PC-9 (cell line): Measurements from ENCODE around the gene FOXJ1. TPM values are rescaled to one million over a fixed set of nuclear protein-coding genes. Genes with fewer than 3 reads are reported as not detected.

Source experiments
- Bru-seq: library from RNA; stranded (reverse); fragments of 400-500 nt; gene quantifications from one replicate; lab custom pipeline; 2021; lab: Mats Ljungman, UMichigan
- BruChase-seq, 2 experiments: library from RNA; stranded (reverse); fragments of 400-500 nt; gene quantifications; one replicate each; lab custom pipeline; 2021; lab: Mats Ljungman, UMichigan
- BruUV-seq: library from RNA; stranded (reverse); fragments of 400-500 nt; replicated peaks from 2 replicates; lab custom pipeline; 2021; lab: Mats Ljungman, UMichigan
- CTCF ChIA-PET: fragments of 300-600 bp; sonication (Branson Sonifier 250); formaldehyde crosslinking; loops from one replicate; lab custom pipeline; 2022; ENCODE audit warnings: antibody characterized with exemption; lab: Charles Lee
- POLR2A ChIA-PET: fragments of 300-600 bp; sonication (Branson Sonifier 250); formaldehyde crosslinking; loops from one replicate; lab custom pipeline; 2022; ENCODE audit warnings: antibody characterized with exemption; ENCODE audit not compliant: unreplicated experiment; lab: Charles Lee
- DNase-seq, 2 experiments: peaks; one replicate each; pipeline versions ENCODE4 v3.0.0 to v3.0.0-alpha.2; 2015 to 2022; ENCODE audit warnings: mixed read lengths in 1 of 2
- H2AFZ ChIP-seq: fragments of 200-600 bp; sonication (generic); 2 replicates; pipeline ENCODE4 v1.8.1; 2017; ENCODE audit warnings: antibody characterized with exemption
- H3F3A ChIP-seq: fragments of 200-600 bp; sonication (generic); 2 replicates; pipeline ENCODE4 v1.8.1; 2017; ENCODE audit warnings: antibody characterized with exemption, mild to moderate bottlenecking, low read depth; ENCODE audit not compliant: insufficient read depth
- H3K27ac ChIP-seq: fragments of 200-600 bp; sonication (generic); 2 replicates; pipeline ENCODE4 v1.6.1; 2016; ENCODE audit warnings: mixed run types
- H3K27me3 ChIP-seq: fragments of 200-600 bp; sonication (generic); 2 replicates; pipeline ENCODE4 v1.6.1; 2016; ENCODE audit warnings: low read depth, mixed run types; ENCODE audit not compliant: insufficient read depth
- H3K36me3 ChIP-seq: fragments of 200-600 bp; sonication (generic); 2 replicates; pipeline ENCODE4 v1.6.1; 2016; ENCODE audit warnings: low read depth, mixed run types
- H3K4me1 ChIP-seq: fragments of 200-600 bp; sonication (generic); replicated peaks from 2 replicates; pipeline ENCODE4 v1.6.1; 2016; ENCODE audit warnings: mixed run types; ENCODE audit not compliant: insufficient read depth
- H3K4me2 ChIP-seq: fragments of 200-600 bp; sonication (generic); 2 replicates; pipeline ENCODE4 v1.6.1; 2017; ENCODE audit warnings: mixed run types
- H3K4me3 ChIP-seq: fragments of 200-600 bp; sonication (generic); 2 replicates; pipeline ENCODE4 v1.6.1; 2016; ENCODE audit warnings: mixed run types
- H3K79me2 ChIP-seq: fragments of 200-600 bp; sonication (generic); 2 replicates; pipeline ENCODE4 v1.6.1; 2017; ENCODE audit warnings: low read depth, mixed run types
- H3K9me2 ChIP-seq: fragments of 200-600 bp; sonication (generic); 2 replicates; pipeline ENCODE4 v1.8.1; 2017; ENCODE audit warnings: mild to moderate bottlenecking; ENCODE audit not compliant: insufficient read depth
- H3K9me3 ChIP-seq: fragments of 200-600 bp; sonication (generic); 2 replicates; pipeline ENCODE4 v1.8.1; 2016; ENCODE audit warnings: low read depth; ENCODE audit not compliant: insufficient read depth
- H4K20me1 ChIP-seq: fragments of 200-600 bp; sonication (generic); 2 replicates; pipeline ENCODE4 v1.8.1; 2017; ENCODE audit not compliant: insufficient read depth
- EZH2 ChIP-seq: fragments of 200-600 bp; sonication (generic); IDR thresholded peaks from 2 replicates; pipeline ENCODE4 v1.8.0; 2017; ENCODE audit warnings: antibody characterized with exemption, low read depth
- intact Hi-C: fragments of 100-400 bp; cut with micrococcal nuclease; formaldehyde crosslinking; loops from one replicate; pipeline ENCODE4 v1.10.0; 2022; ENCODE audit not compliant: unreplicated experiment
- long read RNA-seq: library from polyadenylated mRNA; stranded (forward); transcript quantifications from one replicate; pipeline ENCODE4 v2.0.0, GENCODE V29; 2022
- total RNA-seq: library from RNA; stranded (reverse); gene quantifications from 2 replicates; pipeline ENCODE4 v1.2.3, GENCODE V29; 2021
- TF ChIP-seq, protein P1 (sequence below): fragments of 200-600 bp; sonication (generic); conservative IDR thresholded peaks from 2 replicates; pipeline ENCODE4 v1.6.1; 2017; ENCODE audit warnings: mixed run types, antibody characterized with exemption, mild to moderate bottlenecking, moderate library complexity

The FOXJ1 gene, protein sequence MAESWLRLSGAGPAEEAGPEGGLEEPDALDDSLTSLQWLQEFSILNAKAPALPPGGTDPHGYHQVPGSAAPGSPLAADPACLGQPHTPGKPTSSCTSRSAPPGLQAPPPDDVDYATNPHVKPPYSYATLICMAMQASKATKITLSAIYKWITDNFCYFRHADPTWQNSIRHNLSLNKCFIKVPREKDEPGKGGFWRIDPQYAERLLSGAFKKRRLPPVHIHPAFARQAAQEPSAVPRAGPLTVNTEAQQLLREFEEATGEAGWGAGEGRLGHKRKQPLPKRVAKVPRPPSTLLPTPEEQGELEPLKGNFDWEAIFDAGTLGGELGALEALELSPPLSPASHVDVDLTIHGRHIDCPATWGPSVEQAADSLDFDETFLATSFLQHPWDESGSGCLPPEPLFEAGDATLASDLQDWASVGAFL
- total RNA-seq: 12.5 and 23.7 TPM in 2 replicates
- Bru-seq, nascent RNA: percentile 56 among the genes with signal in this experiment
- BruChase-seq, experiment 1, labeled RNA remaining after a 2-hour chase: percentile 48 among the genes with signal in this experiment
- BruChase-seq, experiment 2, labeled RNA remaining after a 6-hour chase: percentile 78 among the genes with signal in this experiment
- long read RNA-seq, transcript FOXJ1-201 (3 exons, 2,641 nt): major isoform, 24 of 38 reads
- long read RNA-seq, partial matches to known transcripts: 13 of 38 reads
- long read RNA-seq, other reads (novel, unspliced or antisense): 1 of 38 reads

DNA sequence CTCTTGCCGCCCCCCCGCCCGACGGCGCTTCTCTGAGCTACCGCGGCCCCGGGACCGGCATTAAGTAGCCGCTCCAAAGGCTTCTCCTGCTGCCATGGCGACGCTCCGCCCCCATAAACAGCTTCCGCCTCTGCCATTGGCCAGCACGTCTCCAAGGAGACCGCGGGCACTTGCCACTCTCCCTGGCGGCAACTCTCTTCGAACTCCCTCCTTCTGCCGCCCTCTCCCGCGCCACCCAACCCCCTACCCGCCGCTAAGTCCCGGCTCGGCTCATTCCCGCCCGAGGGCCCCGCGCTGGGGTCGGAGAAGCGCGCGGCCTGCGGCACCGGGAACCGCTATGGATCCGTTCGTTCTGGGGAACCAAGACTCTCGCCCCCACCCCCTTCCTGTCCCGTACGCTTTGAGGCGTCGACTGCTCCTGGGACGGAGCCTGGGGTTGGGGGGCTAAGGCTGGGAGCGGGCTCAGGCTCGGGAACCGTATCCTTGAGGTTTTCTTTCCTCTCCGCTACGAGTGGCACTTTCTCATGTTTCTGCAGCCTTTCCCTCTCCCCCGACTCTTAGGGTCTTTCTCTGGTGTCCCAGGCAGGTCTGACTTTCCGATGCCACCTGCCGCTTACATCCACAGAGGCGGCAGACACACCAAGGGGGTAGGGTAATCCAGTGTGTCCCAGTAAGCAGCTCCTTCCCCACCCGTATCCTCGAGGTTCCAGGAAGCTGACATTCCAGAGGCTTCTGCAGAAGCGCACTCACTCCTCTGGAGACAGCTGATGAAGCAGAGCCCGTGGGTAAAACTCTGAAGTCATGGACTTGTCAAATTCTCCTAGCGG is at the start of gene FOXJ1:
TSS of gene FOXJ1 (minus strand) at position 34 of the 827 bp plus-strand sequence. CDS start 850 bp downstream, outside the sequence.
- no peak for TF ChIP-seq EZH2
- TF ChIP-seq, protein P1, sequence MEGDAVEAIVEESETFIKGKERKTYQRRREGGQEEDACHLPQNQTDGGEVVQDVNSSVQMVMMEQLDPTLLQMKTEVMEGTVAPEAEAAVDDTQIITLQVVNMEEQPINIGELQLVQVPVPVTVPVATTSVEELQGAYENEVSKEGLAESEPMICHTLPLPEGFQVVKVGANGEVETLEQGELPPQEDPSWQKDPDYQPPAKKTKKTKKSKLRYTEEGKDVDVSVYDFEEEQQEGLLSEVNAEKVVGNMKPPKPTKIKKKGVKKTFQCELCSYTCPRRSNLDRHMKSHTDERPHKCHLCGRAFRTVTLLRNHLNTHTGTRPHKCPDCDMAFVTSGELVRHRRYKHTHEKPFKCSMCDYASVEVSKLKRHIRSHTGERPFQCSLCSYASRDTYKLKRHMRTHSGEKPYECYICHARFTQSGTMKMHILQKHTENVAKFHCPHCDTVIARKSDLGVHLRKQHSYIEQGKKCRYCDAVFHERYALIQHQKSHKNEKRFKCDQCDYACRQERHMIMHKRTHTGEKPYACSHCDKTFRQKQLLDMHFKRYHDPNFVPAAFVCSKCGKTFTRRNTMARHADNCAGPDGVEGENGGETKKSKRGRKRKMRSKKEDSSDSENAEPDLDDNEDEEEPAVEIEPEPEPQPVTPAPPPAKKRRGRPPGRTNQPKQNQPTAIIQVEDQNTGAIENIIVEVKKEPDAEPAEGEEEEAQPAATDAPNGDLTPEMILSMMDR: no peak
- no peak within 1 kb of the TSS for H3K27ac ChIP-seq
- TSS peak; percentile 67 for BruUV-seq
- POLR2A ChIA-PET: interaction anchor here (0.6 to 1.3 kb wide), 3 partner anchors 9 to 286 kb away, joined by 3 to 37 read pairs (median 29); partner anchors contain the start of gene WBP2
- no peaks in the 10 kb centered on the region for H3K27me3 ChIP-seq
- no peaks in the 10 kb centered on the region for H3K9me3 ChIP-seq
- no peaks in the 10 kb centered on the region for H3K79me2 ChIP-seq
- DNase-seq: peak; percentile 78 to 95
- intact Hi-C loops: loop anchor here (1.0 kb wide), 1 partner anchor 9 kb away; no protein-coding TSS in a partner anchor
- H3F3A ChIP-seq: peaks cover 10% of the 10 kb centered on the region; the same call in 1 of the 2 replicates
- peaks cover 27% of the 10 kb centered on the region for H3K4me1 ChIP-seq
- H3K4me2 ChIP-seq: peak within 1 kb of the TSS; percentile 65
- no peaks in the 10 kb centered on the region for H3K9me2 ChIP-seq
- no peaks in the 10 kb centered on the region for H3K36me3 ChIP-seq
- H4K20me1 ChIP-seq: no peaks in the 10 kb centered on the region
- H2AFZ ChIP-seq: no peak within 1 kb of the TSS
- 0 out of 2 replicates have a peak within 1 kb of the TSS, but pooled peaks have one; percentile 26 for H3K4me3 ChIP-seq
- CTCF ChIA-PET: interaction anchor here (0.6 to 0.9 kb wide), 2 partner anchors 15 to 126 kb away, joined by 3 to 9 read pairs; no protein-coding TSS in a partner anchor

DNA sequence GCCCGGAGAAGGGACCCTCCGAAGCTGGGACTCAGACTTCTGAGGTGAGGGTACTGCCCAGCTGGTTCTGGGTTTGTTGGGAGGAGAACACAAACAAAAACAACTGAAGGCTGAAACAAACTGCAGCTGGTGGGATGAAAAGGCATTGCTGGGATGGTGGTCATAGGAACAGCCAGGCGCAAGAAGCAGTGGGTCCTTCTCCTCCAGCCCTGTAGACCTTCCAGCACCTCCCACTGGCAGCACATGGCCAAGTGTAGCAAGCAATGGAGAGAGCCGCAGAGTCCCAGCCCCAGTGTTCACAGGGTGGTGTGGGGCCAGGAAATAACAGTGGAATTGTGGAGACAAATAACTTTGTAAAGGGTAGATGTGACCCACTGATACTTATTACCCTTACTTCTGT is 48.7 kb upstream of the FOXJ1 start:
- no peaks in the 10 kb centered on the region for H3K9me3 ChIP-seq
- BruUV-seq: no TSS peak
- H3K4me1 ChIP-seq: no peaks in the 10 kb centered on the region
- no peak overlapping the region for H3K27ac ChIP-seq
- no peaks in the 10 kb centered on the region for H4K20me1 ChIP-seq
- H2AFZ ChIP-seq: no peak overlapping the region
- no peaks in the 10 kb centered on the region for H3F3A ChIP-seq
- no peaks in the 10 kb centered on the region for H3K27me3 ChIP-seq
- H3K4me2 ChIP-seq: no peak overlapping the region
- POLR2A ChIA-PET: interaction anchor here (0.7 kb wide), 1 partner anchor 75 kb away, joined by 18 read pairs; no protein-coding TSS in a partner anchor
- H3K36me3 ChIP-seq: no peaks in the 10 kb centered on the region
- TF ChIP-seq, protein P1: no peak
- TF ChIP-seq EZH2: no peak
- H3K9me2 ChIP-seq: no peaks in the 10 kb centered on the region
- H3K79me2 ChIP-seq: no peaks in the 10 kb centered on the region
- intact Hi-C loops: no loop called here
- no peak for DNase-seq
- H3K4me3 ChIP-seq: no peak overlapping the region
- CTCF ChIA-PET: no interaction called here

DNA sequence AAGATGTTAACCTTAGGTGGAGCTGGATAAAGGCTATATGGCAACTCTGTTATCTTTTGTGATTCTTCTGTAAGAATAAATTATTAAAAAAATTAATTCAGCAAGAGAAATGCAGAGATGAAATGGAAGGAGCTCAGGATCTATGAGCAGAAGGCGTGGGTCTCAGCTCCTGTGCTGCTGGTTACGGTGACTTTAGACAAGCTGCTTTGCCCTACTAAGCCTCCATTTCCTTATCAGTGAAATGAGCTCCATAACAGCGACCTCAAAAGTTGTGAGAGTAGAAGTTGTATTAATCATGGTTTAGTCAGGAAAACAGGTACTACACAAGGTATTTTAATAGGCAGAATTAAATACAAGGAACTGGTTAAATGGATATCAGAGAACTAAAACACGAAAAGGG is 48.2 kb upstream of the FOXJ1 start:
- POLR2A ChIA-PET: no interaction called here
- Histone ChIP-seq H3K9me3 (no peaks in the 10 kb centered on the region), H3K36me3 (no peaks in the 10 kb centered on the region), H3K9me2 (no peaks in the 10 kb centered on the region), H3K27ac (no peak overlapping the region), H3K27me3 (no peaks in the 10 kb centered on the region), H2AFZ (no peak overlapping the region), H3K79me2 (no peaks in the 10 kb centered on the region), H4K20me1 (no peaks in the 10 kb centered on the region), H3K4me1 (no peaks in the 10 kb centered on the region), H3K4me2 (no peak overlapping the region), H3F3A (no peaks in the 10 kb centered on the region), H3K4me3 (no peak overlapping the region)
- CTCF ChIA-PET: no interaction called here
- no peak for DNase-seq
- BruUV-seq: no TSS peak
- TF ChIP-seq EZH2: no peak
- TF ChIP-seq, protein P1: no peak
- intact Hi-C loops: no loop called here
